BJ (cell line): ENCODE results near the gene EGFL7. TPM values are rescaled to one million over a fixed set of nuclear protein-coding genes. Genes with fewer than 3 reads are reported as not detected.

Experiments
- CTCF ChIA-PET: fragments of 350-600 bp; formaldehyde crosslinking; extraction: SDS; loops from one replicate; lab custom pipeline; 2021; ENCODE audit warnings: antibody characterized with exemption, inconsistent platforms; lab: Yijun Ruan, JAX
- POLR2A ChIA-PET: fragments of 300-600 bp; sonication (Branson Sonifier 250); formaldehyde crosslinking; extraction: SDS; loops from one replicate; lab custom pipeline; 2021; ENCODE audit warnings: antibody characterized with exemption; lab: Charles Lee
- DNase-seq: peaks from one replicate; pipeline ENCODE4 v3.0.0-alpha.2; 2011; ENCODE audit warnings: low read depth
- H3K27me3 ChIP-seq: 2 replicates; pipeline ENCODE4 v1.6.0; 2011; ENCODE audit warnings: low read length; ENCODE audit not compliant: control insufficient read depth, insufficient read depth
- H3K36me3 ChIP-seq: 2 replicates; pipeline ENCODE4 v1.5.1; 2011; ENCODE audit warnings: low read length; ENCODE audit not compliant: control insufficient read depth, insufficient read depth
- H3K4me3 ChIP-seq: 2 replicates; pipeline ENCODE4 v1.5.1; 2011; ENCODE audit warnings: low read depth, mild to moderate bottlenecking, control low read depth, low read length
- polyA plus RNA-seq: library from polyadenylated mRNA; depleted of rRNA; stranded (reverse); fragments of >200 nt; gene quantifications from 2 replicates; pipeline ENCODE4 v1.2.3, GENCODE V29; 2011
- TF ChIP-seq, protein P1 (sequence below): IDR thresholded peaks from 2 replicates; pipeline ENCODE4 v1.5.1; 2011; ENCODE audit warnings: low read depth, mild to moderate bottlenecking, control low read depth, inconsistent platforms, low read length, moderate library complexity; ENCODE audit not compliant: insufficient read depth

Gene EGFL7
- polyA plus RNA-seq, 1 experiment, result 26.9 TPM

DNA sequence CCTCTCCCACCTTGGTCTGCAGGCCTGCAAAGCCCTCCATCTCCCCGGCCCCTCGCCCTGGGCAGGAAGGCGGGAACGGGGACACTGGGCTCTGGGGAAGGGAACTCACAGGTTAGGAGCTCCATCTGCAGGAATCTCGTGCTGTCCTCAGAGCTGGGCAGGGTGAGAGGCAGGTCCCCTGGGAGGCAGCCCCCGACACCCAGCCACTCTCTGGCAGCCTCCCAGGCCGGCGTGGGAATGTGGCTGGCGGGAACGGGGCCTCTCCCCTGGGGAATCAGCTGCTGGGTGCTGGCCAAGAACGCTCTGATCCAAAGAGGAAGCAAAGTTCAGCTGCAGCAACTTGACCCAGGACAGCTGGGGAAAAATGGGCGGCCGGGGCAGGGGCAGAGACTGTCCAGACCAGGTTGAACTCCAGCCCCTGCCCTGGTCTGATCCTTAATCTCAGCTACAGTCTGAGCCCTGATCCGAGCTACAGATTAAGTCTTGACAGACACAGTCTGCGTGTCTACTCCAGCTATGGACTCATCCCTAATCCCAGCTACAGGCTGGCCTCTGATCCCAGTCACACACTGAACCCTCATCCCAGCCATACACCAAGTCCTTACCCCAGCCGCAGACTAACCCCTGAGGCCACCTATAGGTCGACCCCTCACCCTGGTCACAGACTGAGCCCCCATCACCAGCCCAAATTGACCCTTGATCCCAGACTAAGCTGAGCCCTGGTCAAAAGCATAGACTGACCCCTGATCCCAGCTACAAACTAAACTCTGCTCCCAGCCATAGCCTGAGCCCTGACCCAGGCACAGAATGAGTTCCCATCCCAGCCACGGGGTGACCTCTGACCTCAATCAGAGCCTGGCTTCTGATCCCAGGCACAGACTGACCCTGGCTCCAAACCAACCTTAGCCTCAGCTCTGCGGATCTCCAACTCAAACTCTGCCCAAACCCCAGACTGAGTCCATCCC is 37.3 kb upstream of the EGFL7 start:
- Histone ChIP-seq H3K4me3 (no peak overlapping the region), H3K27me3 (no peaks in the 10 kb centered on the region), H3K36me3 (no peaks in the 10 kb centered on the region)
- ChIA-PET POLR2A (no interaction called here), CTCF (interaction anchor here (0.6 to 8.5 kb wide), 29 partner anchors 10 to 187 kb away, joined by 3 to 385 read pairs (median 4); no protein-coding TSS in a partner anchor)
- TF ChIP-seq, protein P1, sequence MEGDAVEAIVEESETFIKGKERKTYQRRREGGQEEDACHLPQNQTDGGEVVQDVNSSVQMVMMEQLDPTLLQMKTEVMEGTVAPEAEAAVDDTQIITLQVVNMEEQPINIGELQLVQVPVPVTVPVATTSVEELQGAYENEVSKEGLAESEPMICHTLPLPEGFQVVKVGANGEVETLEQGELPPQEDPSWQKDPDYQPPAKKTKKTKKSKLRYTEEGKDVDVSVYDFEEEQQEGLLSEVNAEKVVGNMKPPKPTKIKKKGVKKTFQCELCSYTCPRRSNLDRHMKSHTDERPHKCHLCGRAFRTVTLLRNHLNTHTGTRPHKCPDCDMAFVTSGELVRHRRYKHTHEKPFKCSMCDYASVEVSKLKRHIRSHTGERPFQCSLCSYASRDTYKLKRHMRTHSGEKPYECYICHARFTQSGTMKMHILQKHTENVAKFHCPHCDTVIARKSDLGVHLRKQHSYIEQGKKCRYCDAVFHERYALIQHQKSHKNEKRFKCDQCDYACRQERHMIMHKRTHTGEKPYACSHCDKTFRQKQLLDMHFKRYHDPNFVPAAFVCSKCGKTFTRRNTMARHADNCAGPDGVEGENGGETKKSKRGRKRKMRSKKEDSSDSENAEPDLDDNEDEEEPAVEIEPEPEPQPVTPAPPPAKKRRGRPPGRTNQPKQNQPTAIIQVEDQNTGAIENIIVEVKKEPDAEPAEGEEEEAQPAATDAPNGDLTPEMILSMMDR, result peak; percentile 59
- no peak for DNase-seq

DNA sequence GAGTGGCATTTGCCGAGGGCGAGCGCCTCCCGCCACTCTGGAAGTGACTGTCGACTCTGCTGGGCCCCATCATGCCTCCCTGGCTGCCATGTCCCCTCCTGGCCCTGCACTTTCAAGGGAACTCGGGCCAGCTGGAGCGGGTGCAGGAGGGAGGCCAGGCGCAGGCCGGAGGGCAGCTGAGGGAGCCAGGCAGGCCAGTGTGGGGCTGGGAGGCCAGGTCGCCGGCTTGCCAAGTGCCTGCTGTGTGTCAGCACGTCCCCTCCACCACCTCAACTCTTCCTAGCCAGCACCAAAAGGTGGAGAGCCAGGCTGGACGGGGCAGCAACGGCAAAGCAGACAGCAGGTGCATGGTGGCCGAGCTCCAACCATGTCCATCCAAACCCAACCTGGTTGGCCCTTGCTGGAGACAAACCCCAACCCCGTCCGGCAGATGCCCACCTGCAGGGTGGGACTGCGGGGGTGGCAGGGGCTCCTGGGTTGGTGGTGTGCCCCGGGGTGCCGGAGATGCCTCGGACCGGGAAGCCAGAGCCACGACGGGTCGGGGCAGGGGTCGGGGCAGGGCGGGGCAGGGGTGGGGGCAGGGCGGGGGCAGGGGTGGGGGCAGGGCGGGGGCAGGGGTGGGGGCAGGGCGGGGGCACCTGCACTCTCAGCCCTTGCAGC is 36.5 kb upstream of the EGFL7 start:
- CTCF ChIA-PET, result interaction anchor here (0.8 to 8.5 kb wide), 18 partner anchors 12 to 155 kb away, joined by 3 to 385 read pairs (median 4); no protein-coding TSS in a partner anchor

DNA sequence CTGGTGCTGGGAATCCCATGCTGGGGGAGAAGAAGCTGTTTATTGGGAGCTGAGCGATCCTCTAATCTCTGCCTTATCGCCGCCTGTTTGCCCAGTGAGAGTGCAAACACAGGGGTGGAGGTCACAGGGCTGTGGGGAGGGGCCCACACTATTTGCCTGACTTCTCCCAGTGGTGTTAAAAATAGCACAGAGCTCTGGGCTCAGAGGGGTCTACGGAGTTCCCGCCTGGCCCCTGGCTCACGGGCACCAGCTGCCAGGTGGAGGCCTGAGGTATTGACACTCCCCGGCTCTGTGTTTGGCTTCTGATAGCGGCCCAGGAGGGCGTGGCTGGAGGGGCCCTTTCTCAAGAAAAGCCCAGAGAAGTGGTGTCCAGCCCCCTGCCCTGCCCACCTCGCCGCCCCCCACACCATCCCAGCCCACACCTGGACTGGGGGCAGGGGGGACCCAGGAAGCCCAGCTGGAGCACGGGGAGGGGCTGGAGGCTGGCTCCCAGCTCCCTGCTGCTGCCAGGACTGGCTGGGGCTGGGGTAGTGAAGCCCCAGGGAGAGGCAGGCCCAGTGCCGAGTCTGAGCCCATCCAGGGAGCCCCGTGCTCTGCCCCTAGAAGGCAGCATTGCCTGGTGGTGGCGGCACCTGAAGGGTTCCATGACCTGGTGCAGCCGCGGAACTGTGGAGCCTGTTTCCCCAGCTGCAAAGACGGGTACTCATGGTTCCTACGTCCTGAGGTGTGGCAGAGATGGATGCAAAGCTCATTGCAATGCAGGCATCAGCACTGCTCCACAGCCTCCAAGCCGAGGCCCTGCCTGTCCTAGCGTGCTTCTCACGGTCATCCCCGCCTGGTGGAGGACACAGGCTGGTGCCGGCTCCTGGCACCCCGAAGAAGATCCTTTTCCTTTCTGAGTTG is 35.7 kb upstream of the EGFL7 start:
- POLR2A ChIA-PET, result no interaction called here
- CTCF ChIA-PET, result interaction anchor here (0.8 to 8.5 kb wide), 6 partner anchors 18 to 155 kb away, joined by 3 to 385 read pairs (median 8); no protein-coding TSS in a partner anchor
- H3K27me3 ChIP-seq, result no peaks in the 10 kb centered on the region
- H3K4me3 ChIP-seq, result no peak overlapping the region
- no peak for DNase-seq
- H3K36me3 ChIP-seq, result no peaks in the 10 kb centered on the region
- TF ChIP-seq, protein P1, result no peak

More for the DNA sequence above, 36.5 kb upstream of the EGFL7 start:
- Histone ChIP-seq H3K27me3 (no peaks in the 10 kb centered on the region), H3K36me3 (no peaks in the 10 kb centered on the region), H3K4me3 (no peak overlapping the region)
- POLR2A ChIA-PET, result no interaction called here
- DNase-seq, result no peak
- TF ChIP-seq, protein P1, result no peak

DNA sequence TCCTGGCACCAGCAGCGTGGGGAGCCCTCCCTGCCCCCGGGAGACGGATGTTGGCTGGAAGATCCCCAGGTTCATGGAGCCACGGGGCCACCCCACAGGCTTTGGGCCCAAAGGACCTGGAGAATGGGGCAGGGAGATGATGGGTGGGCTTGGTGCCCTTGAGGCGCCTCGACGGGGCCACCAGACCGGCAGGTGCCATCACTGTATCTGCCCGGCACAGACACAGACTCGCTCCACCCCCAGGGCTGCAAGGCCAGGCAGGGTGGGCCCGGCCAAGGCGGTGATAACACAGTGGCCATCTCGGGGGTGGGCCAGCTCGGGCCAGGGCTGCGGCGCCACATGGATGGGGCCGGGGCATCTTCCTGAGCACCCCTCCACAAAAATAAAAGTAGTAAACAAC is 35.0 kb upstream of the EGFL7 start:
- no peaks in the 10 kb centered on the region for H3K36me3 ChIP-seq
- TF ChIP-seq, protein P1, result no peak
- H3K4me3 ChIP-seq, result no peak overlapping the region
- ChIA-PET POLR2A (no interaction called here), CTCF (interaction anchor here (1.0 to 8.5 kb wide), 2 partner anchors 131 to 140 kb away, joined by 3 to 385 read pairs; no protein-coding TSS in a partner anchor)
- no peaks in the 10 kb centered on the region for H3K27me3 ChIP-seq
- DNase-seq, result no peak
